Measurements from ENCODE around the gene FRAS1. TPM values are rescaled to one million over a fixed set of nuclear protein-coding genes. Genes with fewer than 3 reads are reported as not detected.

Gene FRAS1
- total RNA-seq, 2 donors from 2014 or later, result 2.1 to 4.0 TPM

DNA sequence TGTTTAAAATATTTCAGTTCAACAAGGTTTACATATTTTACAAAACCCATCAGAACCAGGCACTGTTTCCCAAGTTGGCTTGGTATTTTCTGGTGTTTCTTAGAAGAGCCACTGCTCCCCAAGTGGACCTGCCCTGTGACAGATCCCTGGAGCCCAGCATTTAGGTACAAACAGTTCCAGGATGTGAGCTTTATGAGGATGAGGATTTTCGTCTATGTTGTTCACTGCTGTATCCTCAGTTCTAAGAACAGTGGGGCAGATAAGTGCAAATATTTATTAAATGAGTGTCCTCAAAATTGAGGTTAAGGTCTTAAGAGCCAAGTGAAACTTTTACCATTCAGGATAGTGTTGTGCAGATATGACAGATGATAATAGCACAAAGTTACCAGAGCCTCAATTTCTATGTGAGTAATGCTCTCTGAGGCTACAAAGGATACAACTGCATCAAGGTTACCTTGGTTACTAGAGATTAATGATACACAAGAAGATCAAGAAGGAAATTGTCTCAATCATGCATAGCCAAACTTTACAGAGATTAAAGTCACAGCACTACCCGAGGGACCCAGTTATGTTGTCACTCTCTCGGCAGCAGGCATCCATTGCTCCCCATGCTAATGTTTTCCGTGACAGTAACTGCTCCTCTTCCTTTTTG lies 531.9 kb downstream of the FRAS1 start:
- H3K36me3 ChIP-seq, result no peaks in the 10 kb centered on the region

DNA sequence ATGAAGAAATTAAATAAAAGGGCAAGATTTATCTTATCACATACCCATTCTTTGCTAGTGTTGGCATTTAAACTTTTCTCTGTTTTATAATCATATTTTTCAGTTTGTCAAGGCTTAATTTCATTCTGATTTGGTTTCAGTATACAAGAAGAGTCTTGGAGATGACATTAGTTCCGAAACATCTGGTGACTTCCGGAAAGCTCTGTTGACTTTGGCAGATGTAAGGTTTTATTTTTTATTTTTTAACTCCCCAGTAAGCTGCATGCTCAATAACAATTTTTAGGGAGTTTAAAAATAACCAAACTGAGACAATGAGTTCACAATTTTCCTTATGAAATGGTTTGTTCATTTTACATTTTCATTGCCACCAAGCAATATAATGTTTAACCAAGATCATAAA lies 534.3 kb downstream of the FRAS1 start:
- Histone ChIP-seq H3K9me3 (no peaks in the 10 kb centered on the region), H3K27ac (no peak overlapping the region), H3K9ac (ENCODE audit: low read depth in 2 of 2, low read length in 2 of 2) (no peak overlapping the region), H3K4me1 (peaks cover 7% of the 10 kb centered on the region), H3K27me3 (no peaks in the 10 kb centered on the region), H3K4me3 (no peak overlapping the region), H3K36me3 (no peaks in the 10 kb centered on the region)
- intact Hi-C loops (cut with DNase I), result no loop called here
- DNase-seq, result no peak
- TF ChIP-seq, protein P1, sequence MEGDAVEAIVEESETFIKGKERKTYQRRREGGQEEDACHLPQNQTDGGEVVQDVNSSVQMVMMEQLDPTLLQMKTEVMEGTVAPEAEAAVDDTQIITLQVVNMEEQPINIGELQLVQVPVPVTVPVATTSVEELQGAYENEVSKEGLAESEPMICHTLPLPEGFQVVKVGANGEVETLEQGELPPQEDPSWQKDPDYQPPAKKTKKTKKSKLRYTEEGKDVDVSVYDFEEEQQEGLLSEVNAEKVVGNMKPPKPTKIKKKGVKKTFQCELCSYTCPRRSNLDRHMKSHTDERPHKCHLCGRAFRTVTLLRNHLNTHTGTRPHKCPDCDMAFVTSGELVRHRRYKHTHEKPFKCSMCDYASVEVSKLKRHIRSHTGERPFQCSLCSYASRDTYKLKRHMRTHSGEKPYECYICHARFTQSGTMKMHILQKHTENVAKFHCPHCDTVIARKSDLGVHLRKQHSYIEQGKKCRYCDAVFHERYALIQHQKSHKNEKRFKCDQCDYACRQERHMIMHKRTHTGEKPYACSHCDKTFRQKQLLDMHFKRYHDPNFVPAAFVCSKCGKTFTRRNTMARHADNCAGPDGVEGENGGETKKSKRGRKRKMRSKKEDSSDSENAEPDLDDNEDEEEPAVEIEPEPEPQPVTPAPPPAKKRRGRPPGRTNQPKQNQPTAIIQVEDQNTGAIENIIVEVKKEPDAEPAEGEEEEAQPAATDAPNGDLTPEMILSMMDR (IDR thresholded peaks at IDR 0.05), result no peak

More for the DNA sequence above, 531.9 kb downstream of the FRAS1 start:
- intact Hi-C loops (cut with DNase I), result no loop called here
- Histone ChIP-seq H3K27me3 (no peaks in the 10 kb centered on the region), H3K9me3 (no peaks in the 10 kb centered on the region), H3K27ac (no peak overlapping the region), H3K4me1 (no peaks in the 10 kb centered on the region), H3K9ac (ENCODE audit: low read depth in 2 of 2, low read length in 2 of 2) (no peak overlapping the region), H3K4me3 (no peak overlapping the region)
- TF ChIP-seq, protein P1 (IDR thresholded peaks at IDR 0.05), result no peak
- no peak for DNase-seq

DNA sequence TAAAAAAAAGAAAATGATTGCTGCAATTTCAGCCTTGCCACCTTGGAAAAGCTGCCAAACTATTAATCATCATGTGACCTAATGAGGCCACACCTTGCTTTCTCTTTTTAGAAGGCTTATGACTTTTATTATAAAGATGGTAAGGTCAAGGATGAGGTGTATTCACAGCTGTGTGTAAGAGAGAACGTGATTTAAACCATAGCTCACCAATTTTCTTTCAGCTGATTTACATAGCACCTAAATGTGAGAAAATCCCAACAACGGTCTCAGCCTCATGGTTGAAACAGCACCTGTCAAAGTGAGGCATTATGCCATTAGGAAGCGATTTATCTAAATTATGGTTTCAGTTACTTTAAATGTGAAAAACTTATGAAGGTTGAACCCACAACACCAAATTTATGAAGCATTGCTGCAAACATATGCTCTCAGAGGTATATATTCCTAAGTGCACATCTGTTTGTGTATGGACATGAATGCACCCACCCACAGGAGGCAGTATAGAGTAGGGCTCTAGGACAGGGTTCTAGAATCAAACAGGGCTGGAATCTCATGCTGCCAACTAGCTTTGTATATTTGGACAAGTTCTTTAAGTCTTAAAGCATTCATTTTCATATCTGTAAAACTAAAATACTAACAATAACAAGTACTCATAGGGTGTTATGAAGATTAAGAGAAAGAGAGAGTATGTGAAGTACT lies 535.1 kb downstream of the FRAS1 start:
- H3K36me3 ChIP-seq, result no peaks in the 10 kb centered on the region

More for the DNA sequence above, 535.1 kb downstream of the FRAS1 start:
- H3K4me3 ChIP-seq, result no peak overlapping the region
- TF ChIP-seq, protein P1 (IDR thresholded peaks at IDR 0.05), result peak; percentile 28
- H3K27ac ChIP-seq, result no peak overlapping the region
- H3K4me1 ChIP-seq, result peaks cover 7% of the 10 kb centered on the region
- H3K9ac ChIP-seq (ENCODE audit: low read depth in 2 of 2, low read length in 2 of 2), result no peak overlapping the region
- H3K27me3 ChIP-seq, result no peaks in the 10 kb centered on the region
- H3K9me3 ChIP-seq, result no peaks in the 10 kb centered on the region
- DNase-seq, result peak; percentile 45
- intact Hi-C loops (cut with DNase I), result no loop called here

Other genes starting within 250 kb of the FRAS1 start
- 10 to 100 TPM; 32.4 to 56.6 TPM for gene CNOT6L, start 238.0 kb upstream of the FRAS1 start, total RNA-seq
- 10 to 100 TPM; 37.2 to 42.3 TPM for gene MRPL1, start 194.5 kb upstream of the FRAS1 start, total RNA-seq